ENCODE results near the gene ANKRD29. TPM values are rescaled to one million over a fixed set of nuclear protein-coding genes. Genes with fewer than 3 reads are reported as not detected.

ANKRD29 gene
- total RNA-seq, 1 donor from 2014 or later: not detected

- Mint-ChIP-seq H3K36me3 (ENCODE audit: low read depth) (no peaks in the 10 kb centered on the region), H3K9me3 (no peaks in the 10 kb centered on the region), H3K27ac (no peak overlapping the region), H3K4me1 (no peaks in the 10 kb centered on the region), H3K4me3 (no peak overlapping the region), H3K27me3 (peaks cover 6% of the 10 kb centered on the region)
- no peak for DNase-seq
- intact Hi-C loops (cut with micrococcal nuclease): no loop called here
These were observed 53.2 kb downstream of the ANKRD29 start for GRCh38 chr18:23609390-23610023.

DNA sequence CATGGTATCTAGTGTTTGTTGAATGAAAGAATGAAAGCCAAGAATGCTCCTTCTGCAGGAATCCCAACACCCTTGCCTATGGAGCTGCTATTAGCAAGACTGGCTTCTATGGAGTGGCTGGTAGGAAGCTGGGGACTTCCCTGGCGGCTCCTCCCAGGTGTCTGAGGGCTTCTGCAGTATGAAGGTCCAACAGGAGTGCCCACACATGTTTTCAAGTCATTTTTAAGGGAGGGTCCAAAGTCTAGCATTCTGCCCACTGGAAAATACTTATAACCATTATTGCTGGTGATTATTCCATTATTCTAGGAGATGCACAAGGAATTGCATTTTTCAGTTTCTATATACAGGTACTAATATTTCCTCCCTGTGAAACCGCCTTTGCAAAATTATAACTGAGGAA is 54.5 kb downstream of the ANKRD29 start:
- no peak for DNase-seq
- no peak overlapping the region for H3K27ac Mint-ChIP-seq
- H3K4me3 Mint-ChIP-seq: no peak overlapping the region
- H3K36me3 Mint-ChIP-seq (ENCODE audit: low read depth): no peaks in the 10 kb centered on the region
- no peaks in the 10 kb centered on the region for H3K9me3 Mint-ChIP-seq
- H3K27me3 Mint-ChIP-seq: peaks cover 6% of the 10 kb centered on the region
- intact Hi-C loops (cut with micrococcal nuclease): no loop called here
- no peaks in the 10 kb centered on the region for H3K4me1 Mint-ChIP-seq

GRCh38 chr18:23605941-23606340 is 56.8 kb downstream of the ANKRD29 start:
- intact Hi-C loops (cut with micrococcal nuclease): no loop called here
- no peaks in the 10 kb centered on the region for H3K9me3 Mint-ChIP-seq
- peaks cover 3% of the 10 kb centered on the region for H3K27me3 Mint-ChIP-seq
- no peak for DNase-seq
- no peak overlapping the region for H3K4me3 Mint-ChIP-seq
- no peaks in the 10 kb centered on the region for H3K36me3 Mint-ChIP-seq (ENCODE audit: low read depth)
- no peak overlapping the region for H3K27ac Mint-ChIP-seq
- no peaks in the 10 kb centered on the region for H3K4me1 Mint-ChIP-seq

- intact Hi-C loops (cut with micrococcal nuclease): no loop called here
- Mint-ChIP-seq H3K27me3 (peaks cover 16% of the 10 kb centered on the region), H3K36me3 (ENCODE audit: low read depth) (no peaks in the 10 kb centered on the region), H3K4me1 (peaks cover 2% of the 10 kb centered on the region), H3K27ac (no peak overlapping the region), H3K4me3 (no peak overlapping the region), H3K9me3 (no peaks in the 10 kb centered on the region)
- DNase-seq: no peak
These were observed 62.9 kb downstream of the ANKRD29 start for GRCh38 chr18:23599809-23600208.

- DNase-seq: no peak
- no peak overlapping the region for H3K27ac Mint-ChIP-seq
These were observed 66.5 kb downstream of the ANKRD29 start for GRCh38 chr18:23596183-23596582.

DNA sequence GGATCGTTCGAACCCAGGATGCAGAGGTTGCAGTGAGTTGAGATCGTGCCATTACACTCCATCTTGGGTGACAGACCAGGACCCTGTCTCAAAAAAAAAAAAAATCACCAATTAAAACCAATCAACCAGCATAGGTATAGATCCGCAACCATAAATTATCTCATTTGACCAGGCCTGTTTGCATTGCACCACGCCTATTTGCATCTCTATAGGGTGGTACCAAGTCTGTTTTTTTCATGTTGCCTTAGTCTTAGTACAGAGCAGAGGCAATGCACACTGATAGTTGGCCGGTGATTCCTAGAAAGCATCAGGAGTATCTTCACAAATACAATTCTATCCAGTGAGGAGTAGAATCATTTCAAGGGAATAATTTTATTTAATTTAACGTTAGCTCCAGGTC is 67.1 kb downstream of the ANKRD29 start:
- no peak overlapping the region for H3K27ac Mint-ChIP-seq
- H3K36me3 Mint-ChIP-seq (ENCODE audit: low read depth): no peaks in the 10 kb centered on the region
- no peaks in the 10 kb centered on the region for H3K9me3 Mint-ChIP-seq
- intact Hi-C loops (cut with micrococcal nuclease): no loop called here
- peaks cover 10% of the 10 kb centered on the region for H3K4me1 Mint-ChIP-seq
- H3K27me3 Mint-ChIP-seq: peaks cover 16% of the 10 kb centered on the region
- no peak for DNase-seq
- H3K4me3 Mint-ChIP-seq: no peak overlapping the region

More at GRCh38 chr18:23596183-23596582, 66.5 kb downstream of the ANKRD29 start:
- Mint-ChIP-seq H3K27me3 (peaks cover 18% of the 10 kb centered on the region), H3K36me3 (ENCODE audit: low read depth) (no peaks in the 10 kb centered on the region), H3K4me3 (no peak overlapping the region), H3K9me3 (no peaks in the 10 kb centered on the region), H3K4me1 (peaks cover 10% of the 10 kb centered on the region)
- intact Hi-C loops (cut with micrococcal nuclease): no loop called here

GRCh38 chr18:23593720-23594119 is 69.0 kb downstream of the ANKRD29 start:
- Mint-ChIP-seq H3K36me3 (ENCODE audit: low read depth) (no peaks in the 10 kb centered on the region), H3K4me3 (no peak overlapping the region), H3K4me1 (peaks cover 10% of the 10 kb centered on the region), H3K27me3 (peaks cover 15% of the 10 kb centered on the region), H3K9me3 (no peaks in the 10 kb centered on the region), H3K27ac (peak overlapping the region; percentile 13)
- intact Hi-C loops (cut with micrococcal nuclease): no loop called here
- DNase-seq: no peak

DNA sequence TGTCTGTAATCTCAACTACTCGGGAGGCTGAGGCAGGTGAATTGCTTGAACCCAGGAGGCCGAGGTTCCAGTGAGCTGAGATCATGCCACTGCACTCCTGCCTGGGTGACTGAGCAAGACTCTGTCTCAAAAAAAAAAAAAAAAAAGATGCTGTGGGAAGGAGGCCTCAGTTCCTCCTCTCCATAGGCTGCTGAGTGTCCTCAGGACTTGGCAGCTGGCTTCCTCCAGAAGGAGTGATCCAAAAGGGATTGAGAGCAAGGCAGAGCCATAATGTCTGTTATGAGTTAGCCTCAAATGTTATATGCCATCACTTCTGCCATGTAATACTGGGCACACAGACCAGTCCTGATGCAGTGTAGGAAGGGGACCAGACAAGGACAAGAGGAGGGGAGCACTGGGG is 69.8 kb downstream of the ANKRD29 start:
- H3K4me1 Mint-ChIP-seq: peaks cover 10% of the 10 kb centered on the region
- peak overlapping the region; percentile 35 for H3K27ac Mint-ChIP-seq
- peaks cover 11% of the 10 kb centered on the region for H3K27me3 Mint-ChIP-seq
- no peaks in the 10 kb centered on the region for H3K9me3 Mint-ChIP-seq
- no peak overlapping the region for H3K4me3 Mint-ChIP-seq
- intact Hi-C loops (cut with micrococcal nuclease): no loop called here
- H3K36me3 Mint-ChIP-seq (ENCODE audit: low read depth): no peaks in the 10 kb centered on the region
- no peak for DNase-seq

GRCh38 chr18:23591011-23591410 is 71.7 kb downstream of the ANKRD29 start:
- DNase-seq: no peak
- Mint-ChIP-seq H3K4me1 (peaks cover 17% of the 10 kb centered on the region), H3K36me3 (ENCODE audit: low read depth) (no peaks in the 10 kb centered on the region), H3K27ac (no peak overlapping the region), H3K4me3 (no peak overlapping the region), H3K27me3 (peaks cover 6% of the 10 kb centered on the region), H3K9me3 (no peaks in the 10 kb centered on the region)
- intact Hi-C loops (cut with micrococcal nuclease): no loop called here

DNA sequence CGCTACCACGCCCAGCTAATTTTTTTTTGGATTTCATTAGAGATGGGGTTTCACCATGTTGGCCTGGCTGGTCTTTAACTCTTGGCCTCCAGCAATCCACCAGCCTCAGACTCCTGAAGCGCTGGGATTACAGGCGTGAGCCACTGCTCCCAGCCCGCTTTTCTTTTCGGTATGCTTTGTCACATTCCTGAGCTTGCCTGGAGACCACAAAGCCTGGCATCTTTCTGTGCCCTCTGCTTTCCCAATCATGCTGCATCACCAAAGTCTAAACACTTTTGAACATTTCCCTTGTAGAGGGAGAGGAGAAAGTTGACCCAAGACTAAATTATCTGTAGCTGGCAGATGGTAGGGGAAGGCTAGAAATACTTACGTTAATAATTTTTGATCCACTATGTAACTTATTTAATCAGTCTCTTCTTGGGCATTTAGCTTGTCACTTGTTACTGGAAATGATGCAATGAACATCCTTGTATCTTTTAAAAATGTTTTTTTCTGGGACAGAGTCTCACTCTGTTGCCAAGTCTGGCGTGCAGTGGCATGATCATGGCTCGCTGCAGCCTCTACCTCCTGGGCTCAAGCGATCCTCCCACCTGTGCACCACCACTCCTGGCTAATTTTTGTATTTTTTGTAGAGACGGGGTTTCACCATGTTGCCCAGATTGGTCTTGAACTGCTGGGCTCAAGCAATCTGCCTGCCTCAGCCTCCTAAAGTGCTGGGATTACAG is 73.7 kb downstream of the ANKRD29 start:
- intact Hi-C loops (cut with micrococcal nuclease): loop anchor here (5.0 kb wide), 2 partner anchors 428 to 657 kb away; partner anchors contain the start of gene RBBP8
- Mint-ChIP-seq H3K4me3 (no peak overlapping the region), H3K9me3 (no peaks in the 10 kb centered on the region), H3K27ac (no peak overlapping the region), H3K27me3 (peaks cover 6% of the 10 kb centered on the region), H3K4me1 (peaks cover 27% of the 10 kb centered on the region), H3K36me3 (ENCODE audit: low read depth) (peaks cover 6% of the 10 kb centered on the region)
- no peak for DNase-seq

GRCh38 chr18:23587220-23587642 is 75.5 kb downstream of the ANKRD29 start:
- H3K9me3 Mint-ChIP-seq: no peaks in the 10 kb centered on the region
- H3K27ac Mint-ChIP-seq: peak overlapping the region; percentile 96
- peaks cover 3% of the 10 kb centered on the region for H3K27me3 Mint-ChIP-seq
- H3K4me3 Mint-ChIP-seq: peak overlapping the region; percentile 94
- H3K4me1 Mint-ChIP-seq: peaks cover 31% of the 10 kb centered on the region
- intact Hi-C loops (cut with micrococcal nuclease): loop anchor here (1.0 to 5.0 kb wide), 4 partner anchors 46 to 655 kb away; partner anchors contain the start of gene RBBP8
- DNase-seq: peak; percentile 69
- H3K36me3 Mint-ChIP-seq (ENCODE audit: low read depth): peaks cover 11% of the 10 kb centered on the region

DNA sequence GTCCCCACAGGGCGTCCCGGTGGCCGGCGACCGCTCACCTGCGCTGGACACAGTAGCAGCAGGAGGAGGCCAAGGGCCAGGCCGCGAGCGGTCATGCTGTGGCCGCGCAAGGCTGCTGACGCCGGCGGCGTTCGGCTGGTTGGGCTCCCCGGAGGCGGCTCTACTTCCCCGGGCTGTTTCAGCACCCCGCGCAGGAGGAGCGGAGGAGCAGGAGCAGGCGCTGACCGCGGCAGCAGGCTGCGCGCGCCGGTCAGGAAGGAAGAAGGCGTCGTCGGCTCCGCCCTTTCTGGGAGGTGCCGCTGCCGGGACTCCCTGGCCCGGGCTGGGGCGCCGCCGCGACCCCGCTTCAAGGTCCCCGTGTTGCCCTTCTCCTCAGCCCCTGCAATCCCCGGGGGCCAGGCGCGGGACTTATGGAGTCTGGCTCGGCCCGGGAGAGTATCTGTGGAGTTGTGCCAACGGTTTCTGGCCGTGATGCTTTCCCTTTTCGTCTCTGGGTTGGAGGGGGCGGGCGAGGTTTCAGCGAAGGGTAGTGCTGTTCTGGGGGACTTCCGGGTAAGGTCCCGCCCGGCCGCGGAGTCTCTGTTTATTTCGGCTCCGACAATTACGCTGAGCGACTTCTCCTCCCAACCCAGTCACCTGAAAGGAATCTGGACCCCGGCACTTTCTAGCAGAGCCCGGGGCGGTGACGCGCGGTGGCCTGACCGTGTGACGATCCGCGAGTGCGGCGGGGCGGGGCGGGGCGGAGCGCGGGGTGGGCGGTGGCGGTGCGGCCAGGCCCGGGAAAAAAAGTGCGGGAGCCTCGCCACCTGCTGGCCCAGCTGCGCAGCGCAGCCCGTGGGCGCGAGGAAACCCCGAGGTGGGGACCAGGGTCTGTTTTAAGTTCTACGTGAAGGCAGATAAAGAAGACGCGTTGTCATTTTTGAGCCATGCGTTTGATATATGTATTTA is 76.2 kb downstream of the ANKRD29 start, which contains the start of gene NPC1:
Gene NPC1 (minus strand): TSS at position 258 of the 948 bp plus-strand sequence. CDS start 163 bp downstream, at position 95.
- Mint-ChIP-seq H3K27ac (peak within 1 kb of the TSS; percentile 96), H3K27me3 (peaks cover 3% of the 10 kb centered on the region), H3K4me3 (peak within 1 kb of the TSS; percentile 94), H3K9me3 (no peaks in the 10 kb centered on the region), H3K4me1 (peaks cover 37% of the 10 kb centered on the region), H3K36me3 (ENCODE audit: low read depth) (peaks cover 17% of the 10 kb centered on the region)
- peak; percentile 98 for DNase-seq
- intact Hi-C loops (cut with micrococcal nuclease): loop anchor here (1.0 to 5.0 kb wide), 8 partner anchors 12 to 654 kb away; partner anchors contain the start of genes RBBP8, RIOK3 and RMC1

- peak overlapping the region; percentile 94 for H3K4me3 Mint-ChIP-seq
- peaks cover 3% of the 10 kb centered on the region for H3K27me3 Mint-ChIP-seq
- intact Hi-C loops (cut with micrococcal nuclease): loop anchor here (1.0 to 5.0 kb wide), 7 partner anchors 12 to 654 kb away; partner anchors contain the start of genes RBBP8, RIOK3 and RMC1
- peaks cover 19% of the 10 kb centered on the region for H3K36me3 Mint-ChIP-seq (ENCODE audit: low read depth)
- H3K4me1 Mint-ChIP-seq: peaks cover 43% of the 10 kb centered on the region
- no peak for DNase-seq
- H3K27ac Mint-ChIP-seq: peak overlapping the region; percentile 96
- H3K9me3 Mint-ChIP-seq: no peaks in the 10 kb centered on the region
These were observed 76.8 kb downstream of the ANKRD29 start for GRCh38 chr18:23585897-23586248.

Data from activated CD4-positive, alpha-beta T cell treated with anti-CD3 and anti-CD28 coated beads, Interleukin-2, amount 10 ng/mL, durations not matched to agents 24 days and 14 days (primary cell).